ENCODE measurements around the gene GRM1. TPM values are rescaled to one million over a fixed set of nuclear protein-coding genes. Genes with fewer than 3 reads are reported as not detected.

GRM1 gene
- total and polyA plus RNA-seq, 2 donors (not counting 3 experiments of a cell fraction or from before 2014, with no cell fraction given) = 0.07 TPM; not detected in 1

- intact Hi-C loops (cut with micrococcal nuclease) = no loop called here
- POLR2A ChIA-PET = no interaction called here
- H3K4me3 ChIP-seq (replicated peaks in 1 of 3; ENCODE audit: insufficient read depth in 1 of 3, low read depth in 1 of 3, low read length in 3 of 3) = no peak overlapping the region
- DNase-seq (ENCODE audit: low read depth, low spot score) (no peak), FAIRE-seq (no peak)
- CTCF ChIA-PET = no interaction called here
- H3K36me3 ChIP-seq (ENCODE audit: control insufficient read depth in 2 of 2, extremely low read depth in 1 of 2, insufficient read depth in 2 of 2, low read length in 2 of 2) = no peaks in the 10 kb centered on the region
- H3K9me1 ChIP-seq (replicated peaks; ENCODE audit: control insufficient read depth, extremely low read depth, insufficient read depth, low read length) = no peaks in the 10 kb centered on the region
- dilution Hi-C loops (cut with MboI; ENCODE audit: extremely low pct_ligation_motif_present, low sequenced_read_pairs) = no loop called here
- no peaks in the 10 kb centered on the region for H3K4me1 ChIP-seq (ENCODE audit: control insufficient read depth, extremely low read depth, insufficient read depth, low read length)
- no peaks in the 10 kb centered on the region for H3K27me3 ChIP-seq (ENCODE audit: control insufficient read depth in 2 of 2, insufficient read depth in 2 of 2, low read length in 2 of 2)
- no peak overlapping the region for H3K27ac ChIP-seq (ENCODE audit: insufficient read depth, low read depth, low read length)
- no TSS peak for BruUV-seq (replicated peaks)
- no peaks in the 10 kb centered on the region for H3K79me2 ChIP-seq (ENCODE audit: control insufficient read depth, insufficient read depth, low read length)
- no peak overlapping the region for H3K9ac ChIP-seq (replicated peaks; ENCODE audit: extremely low read depth, insufficient read depth, low read length)
- no peak overlapping the region for H3K4me2 ChIP-seq (ENCODE audit: insufficient read depth, low read length)
- TF ChIP-seq GATA2 (IDR thresholded peaks at IDR 0.05; ENCODE audit: insufficient read depth, insufficient read length, low read depth, low read length) = no peak
- TF ChIP-seq MAX (IDR thresholded peaks at IDR 0.05; ENCODE audit: insufficient read depth, insufficient read length) = no peak
- TF ChIP-seq POLR2A (IDR thresholded peaks at IDR 0.05; ENCODE audit: low read depth, low read length) = no peak
- no peak for TF ChIP-seq POLR2AphosphoS5 (IDR thresholded peaks at IDR 0.05; ENCODE audit: insufficient read depth, low read depth, low read length)
- no peak for TF ChIP-seq CTCF (IDR thresholded peaks at IDR 0.05; ENCODE audit: extremely low read depth in 1 of 2, insufficient read depth in 1 of 2, low read depth in 1 of 2, low read length in 2 of 2)
- TF ChIP-seq FOS (IDR thresholded peaks at IDR 0.05; ENCODE audit: borderline replicate concordance, insufficient read depth, low read length) = no peak
- no peak for TF ChIP-seq MYC (IDR thresholded peaks at IDR 0.05; ENCODE audit: low read depth, low read length)
- TF ChIP-seq JUN (IDR thresholded peaks at IDR 0.05; ENCODE audit: borderline replicate concordance, insufficient read depth, insufficient read length, low read depth) = no peak
- TF ChIP-seq EZH2 (IDR thresholded peaks at IDR 0.05; ENCODE audit: borderline replicate concordance, low read depth, low read length, severe bottlenecking) = no peak
- H2AFZ ChIP-seq (ENCODE audit: low read depth, low read length) = no peak overlapping the region
- H3K9me3 ChIP-seq (replicated peaks; ENCODE audit: control insufficient read depth, insufficient read depth, low read length) = no peaks in the 10 kb centered on the region
- no peaks in the 10 kb centered on the region for H4K20me1 ChIP-seq (replicated peaks; ENCODE audit: control insufficient read depth, extremely low read depth, insufficient read depth, low read length)
Observed at GRCh38 chr6:146267447-146267846, 238.6 kb downstream of the GRM1 start.

All from endothelial cell of umbilical vein (primary cell).